MCF 10A (cell line): ENCODE measurements around the gene PHF11. TPM values are rescaled to one million over a fixed set of nuclear protein-coding genes. Genes with fewer than 3 reads are reported as not detected.

ENCODE experiments used
- BruUV-seq: library from RNA; stranded (reverse); fragments of 400-500 nt; replicated peaks from 2 replicates; lab custom pipeline; 2021; lab: Mats Ljungman, UMichigan
- CTCF ChIA-PET: fragments of 300-600 bp; sonication (Branson Sonifier 250); formaldehyde crosslinking; extraction: SDS; loops from one replicate; lab custom pipeline; 2021; ENCODE audit warnings: antibody characterized with exemption, inconsistent platforms; lab: Yijun Ruan, JAX
- POLR2A ChIA-PET: fragments of 300-600, 350-650 bp; sonication (Branson Sonifier 250); formaldehyde crosslinking; extraction: SDS; loops from one replicate; lab custom pipeline; 2020; ENCODE audit warnings: antibody characterized with exemption, inconsistent platforms; lab: Yijun Ruan, JAX
- DNase-seq: peaks from one replicate; pipeline ENCODE4 v3.0.0-alpha.2; 2018; ENCODE audit not compliant: unreplicated experiment
- H3K27ac Mint-ChIP-seq: one replicate; pipeline ENCODE4 v1.8.0; 2022; ENCODE audit warnings: mild to moderate bottlenecking, low read depth, mixed read lengths; ENCODE audit not compliant: unreplicated experiment
- H3K27me3 Mint-ChIP-seq: one replicate; pipeline ENCODE4 v1.8.0; 2022; ENCODE audit warnings: mixed read lengths; ENCODE audit not compliant: insufficient read depth, unreplicated experiment
- H3K36me3 Mint-ChIP-seq: one replicate; pipeline ENCODE4 v1.8.0; 2022; ENCODE audit warnings: mild to moderate bottlenecking, moderate library complexity, mixed read lengths; ENCODE audit not compliant: insufficient read depth, unreplicated experiment
- H3K4me1 Mint-ChIP-seq: one replicate; pipeline ENCODE4 v1.8.0; 2022; ENCODE audit warnings: mixed read lengths; ENCODE audit not compliant: insufficient read depth, unreplicated experiment
- H3K4me3 Mint-ChIP-seq: one replicate; pipeline ENCODE4 v1.8.0; 2022; ENCODE audit warnings: mild to moderate bottlenecking, moderate library complexity, mixed read lengths; ENCODE audit not compliant: unreplicated experiment
- H3K9me3 Mint-ChIP-seq: one replicate; pipeline ENCODE4 v1.8.0; 2022; ENCODE audit warnings: mixed read lengths; ENCODE audit not compliant: unreplicated experiment
- intact Hi-C: fragments of 100-400 bp; cut with micrococcal nuclease; formaldehyde crosslinking; loops from 2 replicates; pipeline ENCODE4 v1.14.1; 2022
- total RNA-seq: library from RNA; stranded (reverse); gene quantifications from 2 replicates; pipeline ENCODE4 v1.2.3, GENCODE V29; 2022
- TF ChIP-seq, protein P1 (sequence below): fragments of 200-600 bp; IDR thresholded peaks from one replicate; pipeline ENCODE4 v1.8.0; 2022; ENCODE audit warnings: antibody characterized with exemption, mild to moderate bottlenecking; ENCODE audit not compliant: unreplicated experiment

PHF11 gene
- total RNA-seq, 1 experiment from 2014 or later = 17.9 TPM

DNA sequence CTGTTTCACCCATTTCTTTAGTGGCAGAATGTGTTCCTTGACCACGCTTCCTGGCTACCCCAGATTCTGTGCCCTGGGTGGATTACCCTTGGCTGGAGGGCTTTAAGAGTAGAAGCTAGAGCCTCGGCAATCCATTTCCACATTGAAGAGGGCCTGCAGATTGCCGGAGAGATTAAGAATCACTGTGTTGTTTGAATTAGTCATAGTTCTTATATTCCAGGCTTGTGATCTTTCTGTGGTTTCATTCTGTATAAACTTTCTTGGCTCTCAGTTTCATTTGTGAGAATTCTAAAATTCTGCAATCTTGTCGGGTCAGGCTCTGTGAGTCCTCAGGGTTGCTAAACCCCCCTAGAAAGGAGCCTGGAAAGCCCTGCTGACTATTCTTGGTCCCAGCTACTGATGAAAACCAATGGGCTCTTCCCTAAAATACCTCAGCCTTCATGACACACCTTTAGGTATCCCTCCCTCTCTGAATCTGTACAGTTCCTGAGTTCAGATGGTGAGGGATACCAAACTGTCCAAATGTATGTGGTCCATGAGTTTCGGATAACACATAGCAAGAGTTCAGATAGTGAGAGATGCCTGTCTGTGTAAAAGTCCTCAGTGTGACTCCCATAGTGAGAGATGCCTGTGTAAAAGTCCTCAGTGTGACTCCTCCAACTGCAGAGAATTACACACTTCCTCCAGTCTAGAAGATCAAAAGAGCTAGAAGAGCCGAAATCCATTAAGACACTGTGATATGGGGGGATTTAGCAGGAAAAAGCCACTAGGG is 4.3 kb downstream of the PHF11 start:
- Mint-ChIP-seq H3K4me3 (no peak overlapping the region), H3K36me3 (no peaks in the 10 kb centered on the region), H3K27ac (peak overlapping the region; percentile 71), H3K4me1 (peaks cover 19% of the 10 kb centered on the region), H3K9me3 (no peaks in the 10 kb centered on the region), H3K27me3 (no peaks in the 10 kb centered on the region)
- BruUV-seq = no TSS peak
- ChIA-PET POLR2A (interaction anchor here (0.6 kb wide), 1 partner anchor 249 kb away, joined by 4 read pairs; no protein-coding TSS in a partner anchor), CTCF (interaction anchor here (0.9 to 1.2 kb wide), 2 partner anchors 56 to 123 kb away, joined by 3 read pairs; partner anchors contain the start of genes CAB39L and SETDB2)
- TF ChIP-seq, protein P1, sequence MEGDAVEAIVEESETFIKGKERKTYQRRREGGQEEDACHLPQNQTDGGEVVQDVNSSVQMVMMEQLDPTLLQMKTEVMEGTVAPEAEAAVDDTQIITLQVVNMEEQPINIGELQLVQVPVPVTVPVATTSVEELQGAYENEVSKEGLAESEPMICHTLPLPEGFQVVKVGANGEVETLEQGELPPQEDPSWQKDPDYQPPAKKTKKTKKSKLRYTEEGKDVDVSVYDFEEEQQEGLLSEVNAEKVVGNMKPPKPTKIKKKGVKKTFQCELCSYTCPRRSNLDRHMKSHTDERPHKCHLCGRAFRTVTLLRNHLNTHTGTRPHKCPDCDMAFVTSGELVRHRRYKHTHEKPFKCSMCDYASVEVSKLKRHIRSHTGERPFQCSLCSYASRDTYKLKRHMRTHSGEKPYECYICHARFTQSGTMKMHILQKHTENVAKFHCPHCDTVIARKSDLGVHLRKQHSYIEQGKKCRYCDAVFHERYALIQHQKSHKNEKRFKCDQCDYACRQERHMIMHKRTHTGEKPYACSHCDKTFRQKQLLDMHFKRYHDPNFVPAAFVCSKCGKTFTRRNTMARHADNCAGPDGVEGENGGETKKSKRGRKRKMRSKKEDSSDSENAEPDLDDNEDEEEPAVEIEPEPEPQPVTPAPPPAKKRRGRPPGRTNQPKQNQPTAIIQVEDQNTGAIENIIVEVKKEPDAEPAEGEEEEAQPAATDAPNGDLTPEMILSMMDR = no peak
- intact Hi-C loops = no loop called here
- DNase-seq = peak; percentile 31

DNA sequence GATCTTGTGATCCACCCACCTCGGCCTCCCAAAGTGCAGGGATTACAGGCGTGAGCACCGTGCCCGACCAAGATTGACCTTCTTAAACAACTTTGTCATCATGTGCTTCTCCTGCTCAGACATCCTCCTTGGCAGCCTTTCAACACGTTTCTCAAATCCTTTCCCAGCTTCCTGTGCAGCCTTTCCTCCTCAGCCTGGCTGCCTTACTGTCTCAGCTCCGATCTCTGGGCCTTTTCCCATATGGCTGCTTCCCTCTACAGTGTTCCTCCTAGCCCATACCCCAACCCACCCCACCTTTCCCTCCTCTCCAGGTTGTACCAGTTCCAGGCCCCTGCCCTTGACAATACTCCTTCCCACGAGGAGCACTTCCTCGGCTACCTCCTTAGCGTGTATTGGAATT is 7.2 kb downstream of the PHF11 start:
- TF ChIP-seq, protein P1 = no peak
- intact Hi-C loops = no loop called here
- Mint-ChIP-seq H3K4me1 (peaks cover 19% of the 10 kb centered on the region), H3K36me3 (no peaks in the 10 kb centered on the region), H3K27ac (no peak overlapping the region), H3K9me3 (no peaks in the 10 kb centered on the region), H3K27me3 (no peaks in the 10 kb centered on the region), H3K4me3 (no peak overlapping the region)
- DNase-seq = no peak
- BruUV-seq = no TSS peak
- CTCF ChIA-PET = no interaction called here
- POLR2A ChIA-PET = no interaction called here

DNA sequence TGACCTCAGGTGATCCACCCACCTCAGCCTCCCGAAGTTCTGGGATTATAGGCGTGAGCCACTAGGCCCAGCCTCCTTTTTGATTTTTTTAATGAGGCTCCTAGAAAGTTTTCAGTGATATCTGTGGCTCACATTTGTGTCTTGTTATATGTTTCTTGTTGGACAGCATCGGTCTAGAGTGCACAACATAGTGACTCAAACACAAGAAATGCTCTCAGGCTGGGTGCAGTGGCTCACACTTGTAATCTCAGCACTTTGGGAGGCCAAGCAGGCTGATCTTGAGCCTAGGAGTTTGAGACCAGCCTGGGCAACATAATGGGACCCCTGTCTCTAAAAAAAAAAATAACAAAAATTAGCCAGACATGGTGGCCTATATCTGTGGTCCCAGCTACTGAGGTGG is 8.2 kb downstream of the PHF11 start:
- POLR2A ChIA-PET = interaction anchor here (0.7 kb wide), 1 partner anchor 16 kb away, joined by 3 read pairs; no protein-coding TSS in a partner anchor
- intact Hi-C loops = no loop called here
- Mint-ChIP-seq H3K9me3 (no peaks in the 10 kb centered on the region), H3K27ac (no peak overlapping the region), H3K36me3 (no peaks in the 10 kb centered on the region), H3K4me3 (no peak overlapping the region), H3K27me3 (no peaks in the 10 kb centered on the region), H3K4me1 (peaks cover 17% of the 10 kb centered on the region)
- CTCF ChIA-PET = no interaction called here
- TF ChIP-seq, protein P1 = no peak
- no TSS peak for BruUV-seq
- DNase-seq = no peak

DNA sequence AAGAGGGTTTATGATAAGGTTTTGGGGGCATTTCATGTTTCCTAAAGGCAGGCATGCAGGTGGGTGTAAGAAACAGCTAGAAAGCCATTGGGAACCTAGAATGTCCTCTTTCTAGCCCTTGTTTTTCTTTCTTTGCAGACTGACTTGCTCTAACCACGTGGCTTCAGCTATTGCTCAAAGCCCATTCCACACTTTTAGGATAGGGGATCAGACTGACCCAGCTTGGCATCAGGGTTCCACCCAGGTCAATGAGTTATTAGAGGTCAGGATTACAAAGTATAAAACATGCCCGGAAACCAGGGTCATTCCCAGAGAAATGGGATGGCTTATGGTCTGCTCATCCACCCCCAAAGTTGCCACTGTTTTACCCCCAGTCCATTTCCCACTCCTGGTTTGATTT is 16.8 kb downstream of the PHF11 start:
- POLR2A ChIA-PET = interaction anchor here (0.7 kb wide), 1 partner anchor 68 kb away, joined by 4 read pairs; no protein-coding TSS in a partner anchor
- TF ChIP-seq, protein P1 = no peak
- no peaks in the 10 kb centered on the region for H3K27me3 Mint-ChIP-seq
- intact Hi-C loops = no loop called here
- H3K27ac Mint-ChIP-seq = no peak overlapping the region
- H3K4me1 Mint-ChIP-seq = no peaks in the 10 kb centered on the region
- no peak for DNase-seq
- H3K4me3 Mint-ChIP-seq = no peak overlapping the region
- H3K9me3 Mint-ChIP-seq = no peaks in the 10 kb centered on the region
- CTCF ChIA-PET = interaction anchor here (0.7 kb wide), 1 partner anchor 91 kb away, joined by 3 read pairs; no protein-coding TSS in a partner anchor
- peaks cover 33% of the 10 kb centered on the region for H3K36me3 Mint-ChIP-seq
- no TSS peak for BruUV-seq
